GM11168 (cell line): ENCODE measurements around the gene ADGRV1.
"Not testable (repeated sequence)": the region's sequence is repeated elsewhere in the genome, so short reads cannot be mapped to it uniquely, and the experiment has no call there.

Source experiments
- in situ Hi-C: fragments of 300-500 bp; cut with MboI; formaldehyde crosslinking; loops from one replicate; pipeline ENCODE4 v1.12.0; 2022; ENCODE audit warnings: low sequenced_read_pairs; ENCODE audit not compliant: unreplicated experiment

The ADGRV1 gene

DNA sequence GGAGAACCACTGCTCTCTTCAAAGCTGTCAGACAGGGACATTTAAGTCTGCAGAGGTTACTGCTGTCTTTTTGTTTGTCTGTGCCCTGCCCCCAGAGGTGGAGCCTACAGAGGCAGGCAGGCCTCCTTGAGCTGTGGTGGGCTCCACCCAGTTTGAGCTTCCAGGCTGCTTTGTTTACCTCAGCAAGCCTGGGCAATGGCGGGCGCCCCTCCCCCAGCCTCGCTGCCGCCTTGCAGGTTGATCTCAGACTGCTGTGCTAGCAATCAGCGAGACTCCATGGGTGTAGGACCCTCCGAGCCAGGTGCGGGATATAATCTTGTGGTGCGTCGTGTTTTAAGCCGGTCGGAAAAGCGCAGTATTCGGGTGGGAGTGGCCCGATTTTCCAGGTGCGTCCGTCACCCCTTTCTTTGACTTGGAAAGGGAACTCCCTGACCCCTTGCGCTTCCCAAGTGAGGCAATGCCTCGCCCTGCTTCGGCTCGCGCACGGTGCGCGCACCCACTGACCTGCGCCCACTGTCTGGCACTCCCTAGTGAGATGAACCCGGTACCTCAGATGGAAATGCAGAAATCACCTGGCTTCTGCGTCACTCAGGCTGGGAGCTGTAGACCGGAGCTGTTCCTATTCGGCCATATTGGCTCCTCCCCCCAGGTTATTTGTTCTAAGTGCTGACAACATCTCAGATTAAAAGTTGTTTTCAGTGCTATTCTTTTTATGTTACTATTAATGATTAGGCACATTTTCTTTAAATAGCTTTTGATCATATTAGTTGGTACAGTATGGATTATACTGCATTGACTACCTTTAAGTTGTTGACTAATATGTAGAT is 370.6 kb downstream of the ADGRV1 start:
- in situ Hi-C loops, result not testable (repeated sequence)

DNA sequence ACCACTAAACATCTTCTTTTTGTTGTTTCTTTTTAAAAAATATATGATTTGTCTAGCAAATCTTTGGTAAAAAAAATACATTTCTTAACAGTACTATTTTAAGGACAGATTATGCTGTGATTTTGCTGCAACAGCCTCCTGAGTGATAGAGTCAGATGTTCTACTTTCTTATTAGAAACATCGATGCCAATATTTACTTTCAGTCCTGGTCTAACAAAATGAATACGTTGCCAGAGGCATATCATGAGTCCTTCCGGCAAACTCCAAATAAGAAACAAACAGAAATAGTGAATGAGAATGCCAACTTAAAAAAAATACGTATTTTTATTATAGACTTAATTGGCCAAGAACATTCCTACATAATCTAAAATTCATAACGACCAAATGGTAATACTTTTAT is 371.5 kb downstream of the ADGRV1 start:
- in situ Hi-C loops, result no loop called here

DNA sequence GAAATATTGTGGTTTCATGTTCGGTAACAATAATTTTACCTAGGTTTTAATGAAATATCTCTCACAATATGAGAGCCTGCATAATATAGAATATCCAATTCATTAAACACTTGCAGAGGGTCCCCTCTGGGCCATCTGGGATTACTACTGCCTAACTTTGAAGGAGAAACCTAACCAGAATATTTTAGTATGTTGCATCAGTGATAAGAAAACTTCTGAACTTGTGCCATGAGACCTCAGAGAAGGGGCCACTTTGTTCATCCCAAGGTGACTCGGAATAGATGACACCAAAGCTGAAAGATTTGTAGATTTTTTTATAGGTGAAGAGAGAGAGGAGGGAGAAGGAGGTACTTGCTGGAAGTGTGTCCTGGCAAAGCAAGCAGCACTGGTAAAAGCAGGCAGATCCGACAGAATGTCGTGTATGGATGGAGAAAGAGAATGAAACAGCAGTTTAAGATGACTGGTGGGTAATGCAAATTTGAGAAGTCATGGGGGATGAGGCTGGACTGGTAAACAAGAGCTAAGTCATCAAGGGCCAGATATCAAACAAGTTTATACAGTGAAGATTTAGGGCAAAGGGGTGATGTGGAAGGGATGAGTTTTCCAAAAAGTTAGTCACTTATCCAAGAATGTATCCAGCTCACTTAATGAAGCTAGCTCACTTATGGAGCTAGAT is 372.3 kb downstream of the ADGRV1 start:
- in situ Hi-C loops, result no loop called here

DNA sequence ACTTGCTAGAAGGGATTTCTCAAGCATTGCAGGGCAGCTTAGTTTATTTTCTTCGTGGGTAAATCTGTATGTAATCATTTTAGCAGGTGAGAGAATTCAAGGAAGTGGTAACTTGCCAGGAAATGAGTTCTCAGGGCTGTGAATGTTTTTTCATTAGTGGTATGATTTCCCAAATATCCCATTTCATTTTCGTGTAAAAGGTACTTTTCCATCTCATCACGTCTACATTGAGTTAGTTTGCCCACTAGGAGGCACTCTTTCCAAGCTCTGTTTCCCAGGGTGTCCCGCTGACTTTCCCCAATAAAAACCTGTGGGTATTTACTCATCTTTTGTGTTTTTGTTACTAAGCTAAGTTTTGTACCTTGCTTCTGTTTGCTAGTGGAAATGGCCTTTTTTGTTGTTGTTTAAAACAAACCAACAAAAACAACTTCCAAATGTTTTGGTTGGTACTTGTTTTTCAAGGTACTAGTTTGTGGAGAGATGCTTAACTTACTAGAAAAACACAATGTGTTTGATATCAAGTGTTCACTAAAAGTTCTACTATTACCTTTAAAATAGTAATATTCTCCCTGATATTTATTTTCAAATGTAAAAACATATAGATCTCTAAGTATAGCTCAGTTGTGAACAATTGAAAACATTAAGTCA is 373.6 kb downstream of the ADGRV1 start:
- in situ Hi-C loops, result no loop called here

DNA sequence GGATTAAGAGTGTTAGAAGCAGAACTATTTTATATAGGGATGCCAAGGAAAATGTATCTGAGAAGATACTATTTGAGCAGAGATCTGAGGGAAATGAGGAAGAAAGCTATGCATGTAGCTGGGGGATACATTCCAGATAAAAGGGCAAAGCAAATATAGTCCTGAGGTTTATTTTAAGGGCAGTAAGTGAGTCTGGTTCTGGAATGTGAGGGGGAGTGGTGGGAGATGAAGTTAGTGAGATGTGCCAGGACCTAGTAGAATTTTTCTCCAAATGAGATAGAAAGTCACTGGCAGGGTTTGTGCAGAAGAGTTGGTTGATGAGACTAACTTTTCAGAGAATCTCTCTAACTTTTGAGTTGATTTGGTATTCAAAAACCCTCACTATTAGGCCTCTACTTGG is 374.7 kb downstream of the ADGRV1 start:
- in situ Hi-C loops, result no loop called here

DNA sequence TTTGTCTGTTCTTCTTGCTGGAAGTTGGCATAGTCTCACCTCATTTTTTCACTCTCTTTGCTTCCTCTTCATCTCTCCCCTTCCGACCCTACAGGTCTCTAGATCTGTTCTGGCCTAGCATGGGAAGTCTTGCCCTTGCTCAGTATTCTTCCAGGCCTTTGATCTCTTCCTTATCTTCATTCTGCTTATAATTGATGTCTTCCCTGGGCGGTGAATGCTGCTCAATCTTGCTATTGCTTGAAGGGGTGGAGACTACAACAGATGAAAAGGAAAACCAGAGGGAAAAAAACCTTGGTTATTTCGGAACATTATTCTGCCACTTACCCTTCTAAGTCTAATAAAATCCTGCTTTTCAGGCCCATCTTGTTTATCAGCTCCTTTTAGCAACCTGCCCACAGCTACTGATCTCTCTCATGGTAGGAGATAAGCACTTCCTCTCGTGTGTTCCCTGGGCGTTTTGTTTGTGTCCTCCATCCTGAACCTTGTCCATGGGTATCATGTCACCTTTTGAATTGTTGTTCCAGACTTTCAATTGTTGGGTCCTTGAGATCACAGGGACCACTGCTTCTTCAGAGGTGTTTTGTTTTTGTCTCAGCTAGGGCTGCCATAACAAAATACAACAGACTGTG is 375.6 kb downstream of the ADGRV1 start:
- in situ Hi-C loops, result no loop called here

DNA sequence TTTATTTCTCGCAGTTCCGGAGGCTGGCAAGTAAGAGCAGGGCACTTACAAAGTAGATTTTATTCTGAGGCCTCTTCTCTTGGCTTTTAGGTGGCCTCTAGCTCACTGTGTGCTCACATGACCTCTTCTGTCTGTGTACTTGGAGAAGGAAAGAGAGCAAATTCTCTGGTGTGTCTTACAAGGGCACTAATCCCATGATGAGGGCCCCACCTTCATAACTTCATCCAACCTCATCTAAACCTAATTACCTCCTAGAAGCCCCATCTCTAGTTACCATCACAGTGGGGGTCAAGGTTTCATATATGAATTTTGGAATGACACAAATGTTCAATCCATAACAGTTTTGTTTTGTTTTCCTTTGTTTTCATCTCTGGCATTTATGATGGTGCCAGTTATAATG is 376.1 kb downstream of the ADGRV1 start:
- in situ Hi-C loops, result no loop called here

DNA sequence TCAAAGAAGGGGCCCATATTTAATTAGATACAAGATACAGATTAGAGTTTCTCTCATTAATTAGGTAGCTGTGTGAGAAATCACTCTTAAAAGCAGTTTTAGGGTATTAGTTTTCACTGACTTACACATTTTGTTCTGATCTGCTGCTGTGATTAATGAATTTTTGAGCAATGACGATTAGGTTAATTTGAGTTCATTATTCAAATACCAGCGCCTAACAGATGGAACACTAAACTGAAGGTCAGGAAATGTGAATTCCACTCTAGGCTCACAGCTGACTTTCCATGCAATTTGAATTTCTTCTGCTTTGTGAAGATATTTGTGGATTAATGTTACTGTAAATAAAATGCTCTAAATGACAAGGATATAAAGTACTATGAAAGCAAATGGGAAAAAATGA is 380.6 kb downstream of the ADGRV1 start:
- in situ Hi-C loops, result no loop called here

DNA sequence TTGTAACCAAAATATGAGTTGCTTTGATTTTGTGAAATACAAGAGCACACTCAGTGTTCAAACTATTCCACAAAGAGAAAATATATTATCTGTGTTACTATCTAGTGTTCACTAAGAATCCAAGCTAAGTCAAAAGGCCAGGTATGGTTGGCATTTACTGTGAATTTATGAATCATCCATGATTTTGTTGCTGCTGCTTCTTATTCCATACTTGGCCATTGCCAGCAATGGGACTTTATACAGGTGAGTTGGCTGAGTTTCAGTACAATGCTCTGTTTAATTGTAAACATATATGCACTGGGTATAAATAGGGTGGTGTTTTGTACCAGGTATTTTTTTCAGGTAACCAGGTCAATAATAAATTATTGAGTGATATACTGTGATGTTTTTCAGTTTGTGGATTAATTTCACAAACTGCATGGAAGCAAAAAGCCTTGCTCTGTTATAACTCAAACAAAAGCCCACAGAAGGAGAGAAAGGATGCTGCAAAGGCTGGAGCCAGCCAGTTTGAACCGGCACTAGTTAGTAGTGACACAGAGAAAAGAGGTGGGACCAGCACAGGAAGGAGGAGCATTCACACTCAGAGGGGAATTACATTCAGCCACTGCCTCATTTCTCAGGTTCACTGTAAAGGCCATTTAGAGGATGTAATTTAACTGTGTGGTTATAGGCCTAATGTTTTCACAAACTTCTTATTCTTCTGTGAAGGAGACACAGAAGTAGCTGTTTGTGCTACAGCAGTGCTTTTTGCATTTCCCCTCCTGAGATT is 381.8 kb downstream of the ADGRV1 start:
- in situ Hi-C loops, result no loop called here

DNA sequence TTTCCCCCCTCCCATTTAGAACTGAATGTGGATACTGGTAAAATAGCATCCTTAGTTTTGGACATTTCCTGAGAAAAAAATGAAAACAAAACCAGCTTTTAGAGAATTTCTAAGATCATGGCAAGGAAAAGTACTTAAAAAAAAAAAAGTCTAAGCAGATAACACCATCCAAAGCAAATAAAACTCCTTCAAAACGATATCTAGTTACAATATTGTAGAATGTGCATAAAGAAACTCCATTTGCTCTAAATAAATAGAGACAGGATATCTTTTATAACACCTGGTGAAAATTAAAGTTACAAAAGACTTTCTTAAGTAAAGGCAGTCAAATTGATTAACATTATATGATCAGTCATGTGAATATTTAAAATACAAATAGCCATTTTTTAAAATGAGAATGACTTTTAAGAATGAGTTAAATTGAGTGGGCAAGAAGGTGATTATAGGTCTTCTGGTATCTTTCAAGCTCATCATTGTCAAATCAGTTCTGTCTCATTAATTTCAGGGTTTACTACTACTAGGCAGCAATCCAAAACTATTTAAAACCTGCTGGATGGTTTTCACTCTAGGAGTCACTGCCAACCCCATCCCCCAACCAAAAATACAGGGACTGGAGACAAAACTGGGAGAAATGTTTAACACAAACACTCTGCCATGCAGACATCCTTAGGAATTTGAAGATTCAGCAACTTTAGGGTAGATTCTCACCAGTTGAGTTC is 382.6 kb downstream of the ADGRV1 start:
- in situ Hi-C loops, result no loop called here

DNA sequence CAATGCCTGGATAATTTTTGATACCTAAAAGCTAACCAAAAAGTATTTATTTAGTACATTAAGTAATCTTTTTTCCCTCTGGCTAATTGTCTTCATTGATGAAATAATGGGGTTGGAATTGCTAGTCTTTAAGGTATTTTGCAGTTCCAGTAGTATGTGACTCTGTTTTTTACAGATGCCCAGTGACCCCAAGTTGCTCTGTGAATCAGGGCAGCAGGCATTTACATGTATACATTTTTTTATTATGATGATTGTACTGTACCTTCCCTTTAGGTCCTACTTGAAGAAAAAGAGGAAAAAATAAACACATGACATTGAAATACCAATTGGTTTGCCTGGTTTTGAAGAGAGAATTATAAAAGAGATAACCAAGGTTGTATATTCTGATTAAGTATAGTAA is 385.5 kb downstream of the ADGRV1 start:
- in situ Hi-C loops, result no loop called here

DNA sequence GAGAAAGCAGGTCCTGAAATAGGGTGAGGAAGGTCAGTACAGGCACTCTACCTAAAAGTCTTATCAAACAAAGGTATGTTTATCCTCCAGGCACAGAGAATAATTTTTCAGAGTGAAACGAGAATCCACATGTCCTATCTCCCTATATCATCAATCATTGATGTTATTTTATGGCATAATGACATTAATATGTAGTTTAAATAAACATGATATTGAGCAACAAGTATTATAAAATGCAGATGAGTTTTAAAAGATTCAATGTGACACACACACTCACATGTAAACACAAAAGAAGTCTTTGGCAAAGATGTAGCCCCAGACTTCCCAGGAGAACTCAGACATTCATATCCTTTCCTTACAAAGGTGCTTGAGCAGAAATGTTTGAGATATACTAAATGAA is 389.1 kb downstream of the ADGRV1 start:
- in situ Hi-C loops, result no loop called here

DNA sequence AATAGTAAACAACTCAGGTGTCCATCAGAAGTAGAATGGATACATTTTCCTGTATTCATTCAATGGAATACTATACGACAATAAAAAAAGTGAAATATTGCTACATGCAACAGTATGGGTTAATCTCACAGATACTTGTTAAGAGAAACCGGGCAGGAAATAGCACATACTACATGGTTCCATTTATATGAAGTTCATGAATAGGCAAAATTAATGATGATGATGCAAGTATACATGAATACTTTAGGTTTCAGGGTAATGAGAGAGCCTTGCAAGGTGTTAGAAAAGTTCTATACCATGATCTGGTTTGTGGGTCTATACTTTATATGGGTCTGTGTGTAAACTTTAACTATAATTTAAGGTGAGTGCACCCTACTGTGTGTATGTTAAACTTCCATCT is 390.4 kb downstream of the ADGRV1 start:
- in situ Hi-C loops, result no loop called here

DNA sequence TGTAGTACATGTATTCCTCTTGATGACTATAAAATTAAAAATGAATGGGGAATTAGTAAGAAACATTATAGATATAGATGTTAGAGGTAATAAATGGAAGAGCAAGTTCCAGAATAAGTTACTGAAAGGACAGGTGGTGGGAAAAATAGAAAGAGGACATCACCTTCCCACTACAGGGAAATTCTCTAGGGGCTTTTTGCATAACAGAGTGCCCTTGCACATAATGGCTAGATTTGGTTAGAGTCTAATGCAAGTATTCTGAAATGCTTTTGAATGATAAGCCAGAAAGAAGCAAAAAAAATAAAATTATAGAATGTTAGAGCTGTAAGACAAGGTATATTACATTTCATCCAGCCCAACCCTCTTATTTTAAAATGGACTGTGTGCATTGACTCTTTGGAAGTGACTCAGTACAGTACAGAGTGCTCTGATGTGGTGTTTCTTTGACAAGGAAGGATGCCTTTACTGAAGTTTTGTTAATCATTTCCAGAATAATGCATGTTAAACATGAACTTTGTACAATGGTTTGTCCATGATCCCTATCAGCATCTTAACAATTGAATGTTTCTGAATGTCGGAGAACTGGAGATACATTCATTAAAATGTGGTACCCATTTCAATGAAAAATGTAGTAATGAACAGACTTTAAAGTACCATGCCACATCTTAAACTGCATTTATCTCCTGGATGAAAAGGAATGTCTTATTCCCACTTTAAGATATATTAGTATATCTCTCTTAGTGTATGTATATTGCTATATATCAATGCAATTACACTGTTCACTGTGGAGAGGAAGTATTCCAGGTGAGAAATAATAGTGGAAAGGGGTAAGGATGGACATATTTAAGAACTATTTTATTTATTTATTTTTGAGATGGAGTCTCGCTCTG is 391.1 kb downstream of the ADGRV1 start:
- in situ Hi-C loops, result no loop called here

DNA sequence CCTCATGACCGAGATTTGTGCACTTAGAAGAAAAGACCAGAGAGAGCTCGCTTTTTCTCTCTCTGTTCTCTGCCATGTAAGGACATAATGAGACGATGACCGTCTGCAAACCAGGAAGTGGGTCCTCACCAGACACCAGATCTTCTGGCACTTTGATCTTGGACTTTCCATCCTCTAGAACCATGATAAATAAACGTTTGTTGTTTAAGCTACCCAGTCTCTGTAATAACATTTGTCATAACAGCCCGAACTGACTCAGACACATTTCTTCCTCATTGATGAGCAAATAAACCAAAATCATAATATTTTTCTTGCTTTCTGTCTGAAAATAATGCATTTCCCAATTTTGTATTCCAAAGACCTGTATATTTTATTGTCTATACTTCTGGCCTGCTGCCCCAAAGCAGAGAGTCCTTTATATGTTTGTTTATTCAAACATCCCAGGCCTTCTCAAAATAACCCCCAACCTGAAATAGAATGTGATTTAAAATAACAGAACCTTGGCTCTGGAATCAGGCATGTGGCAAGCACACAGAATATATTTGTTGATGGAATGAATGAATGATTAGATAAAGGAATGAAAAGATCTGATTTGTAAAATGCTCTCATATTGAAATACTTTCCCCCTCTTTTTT is 396.5 kb downstream of the ADGRV1 start:
- in situ Hi-C loops, result no loop called here

DNA sequence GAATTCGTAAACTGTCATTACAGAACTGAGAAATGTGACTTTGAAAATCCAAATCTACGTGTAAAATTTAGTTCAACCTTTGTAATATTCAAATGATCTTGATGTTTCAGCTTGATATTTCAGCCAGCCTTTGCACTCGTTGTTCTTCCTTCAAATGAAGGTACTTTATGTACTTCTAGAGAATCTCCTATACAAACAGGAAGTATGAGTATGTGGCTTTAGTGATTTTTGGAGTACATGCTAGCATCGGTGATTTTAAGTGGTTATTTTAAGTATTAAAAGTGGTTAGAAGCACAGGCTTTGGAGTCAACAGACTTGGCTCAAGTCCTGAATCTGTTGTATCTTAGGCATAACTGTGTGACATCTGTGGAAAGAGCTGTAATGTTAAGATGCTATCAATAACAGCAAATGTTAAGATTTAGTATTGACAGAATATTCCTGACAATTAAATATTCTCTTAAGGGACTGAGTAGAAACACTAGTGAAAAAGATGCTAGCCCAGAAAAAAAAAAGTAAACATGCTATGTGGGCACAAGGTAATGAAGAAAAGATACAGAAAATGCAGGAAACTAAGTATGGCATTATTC is 398.0 kb downstream of the ADGRV1 start:
- in situ Hi-C loops, result no loop called here

DNA sequence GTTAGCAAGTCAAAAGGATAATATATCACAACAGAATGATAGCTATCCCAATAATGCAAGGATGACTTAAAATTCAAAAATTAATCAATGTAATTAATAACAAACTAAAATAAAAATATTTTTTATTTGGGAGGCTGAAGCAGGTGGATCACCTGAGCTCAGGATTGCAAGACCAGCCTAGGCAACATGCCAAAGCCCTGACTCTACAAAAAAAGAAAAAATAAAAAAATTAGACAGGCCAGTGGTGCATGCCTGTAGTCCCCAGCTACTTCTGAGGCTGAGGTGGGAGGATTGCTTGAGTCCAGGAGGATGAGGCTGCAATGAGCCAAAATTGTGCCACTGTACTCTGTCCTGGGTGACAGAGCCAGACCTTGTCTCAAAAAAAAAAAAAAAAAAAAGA is 399.3 kb downstream of the ADGRV1 start:
- in situ Hi-C loops, result no loop called here

DNA sequence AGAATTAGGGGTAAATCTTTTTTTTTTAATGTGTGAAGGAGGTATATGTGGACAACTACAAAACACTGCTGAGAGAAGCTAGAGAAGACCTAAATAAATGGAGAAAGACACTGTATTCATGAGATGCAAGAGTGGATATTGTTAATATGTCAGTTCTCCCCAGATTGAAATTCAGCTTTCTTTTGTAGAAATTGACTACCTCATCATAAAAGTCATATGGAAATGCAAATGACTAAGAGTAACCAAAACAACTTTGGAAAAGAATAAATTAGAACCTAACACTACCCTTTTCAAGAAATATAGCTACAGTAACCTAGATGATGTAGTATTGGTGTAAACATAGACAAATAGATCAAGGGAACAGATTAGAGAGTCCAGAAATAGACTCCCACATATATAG is 400.7 kb downstream of the ADGRV1 start:
- in situ Hi-C loops, result no loop called here
